Measurements from ENCODE around the gene GDPD4. TPM values are rescaled to one million over a fixed set of nuclear protein-coding genes. Genes with fewer than 3 reads are reported as not detected.

Gene GDPD4, protein sequence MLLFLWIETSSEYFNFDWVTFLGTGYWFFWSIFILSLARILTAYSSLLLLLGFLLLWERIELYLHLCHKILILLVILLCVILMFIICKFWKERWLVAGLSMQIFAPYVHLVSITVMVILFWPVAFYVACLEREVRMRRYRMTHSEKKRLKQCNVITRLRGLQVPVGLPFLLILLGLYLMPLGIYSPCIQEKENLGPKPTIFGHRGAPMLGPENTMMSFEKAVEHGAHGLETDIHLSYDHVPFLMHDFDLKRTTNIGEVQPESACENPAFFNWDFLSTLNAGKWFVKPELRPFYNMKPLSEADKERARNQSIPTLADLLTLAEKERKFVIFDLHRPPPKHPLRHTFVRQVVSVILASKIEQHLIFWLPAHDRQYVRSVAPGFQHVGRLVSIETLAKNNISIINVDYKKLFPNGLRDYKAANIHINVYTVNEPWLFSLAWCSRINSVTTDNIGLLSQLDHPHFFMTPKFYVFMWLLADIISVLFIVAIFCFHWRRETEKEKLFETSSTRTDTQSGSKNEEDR
- not detected in 2 replicates for total RNA-seq

GRCh38 chr11:77301510-77301909 lies at the start of gene GDPD4:
Gene GDPD4, minus strand, starts transcription at chr11:77301686. Its CDS starts 16,549 bp downstream, at chr11:77285137.

Other genes with a start within 250 kb of the GDPD4 start
- 2.1 and 3.3 TPM in 2 replicates for gene CAPN5, start 234.7 kb downstream of the GDPD4 start, total RNA-seq
- not detected in 2 replicates for gene OMP, start 198.8 kb downstream of the GDPD4 start, total RNA-seq
- 0.07 and 0.34 TPM in 2 replicates for gene MYO7A, start 173.4 kb downstream of the GDPD4 start, total RNA-seq
- gene PAK1, start 172.4 kb upstream of the GDPD4 start, total RNA-seq: 50.3 and 56.7 TPM in 2 replicates